Fibroblast of lung (primary cell): Measurements from ENCODE around the gene PDE4D. TPM values are rescaled to one million over a fixed set of nuclear protein-coding genes. Genes with fewer than 3 reads are reported as not detected.

Experiments used
- DNase-seq, 2 donors: peaks; one replicate each; pipeline versions ENCODE4 v3.0.0 to v3.0.0-alpha.2; 2010; ENCODE audit warnings: low read depth in 2 of 2
- H2AFZ ChIP-seq: 2 replicates; pipeline ENCODE4 v1.5.1; 2012; ENCODE audit warnings: low read length, control low read depth, inconsistent platforms
- H3K27ac ChIP-seq: 2 replicates; pipeline ENCODE4 v1.5.1; 2011; ENCODE audit warnings: low read length, control low read depth; ENCODE audit not compliant: insufficient read depth
- H3K27me3 ChIP-seq: 2 replicates; pipeline ENCODE4 v1.5.1; 2011; ENCODE audit warnings: mild to moderate bottlenecking, low read length; ENCODE audit not compliant: control insufficient read depth, insufficient read depth
- H3K36me3 ChIP-seq: 2 replicates; pipeline ENCODE4 v1.5.1; 2011; ENCODE audit warnings: low read length; ENCODE audit not compliant: control insufficient read depth, insufficient read depth
- H3K4me1 ChIP-seq: 2 replicates; pipeline ENCODE4 v1.5.1; 2011; ENCODE audit warnings: low read length; ENCODE audit not compliant: control insufficient read depth, insufficient read depth; ENCODE audit errors: extremely low read depth
- H3K4me2 ChIP-seq: 2 replicates; pipeline ENCODE4 v1.5.1; 2011; ENCODE audit warnings: low read length, control low read depth; ENCODE audit not compliant: insufficient read depth; ENCODE audit errors: extremely low read depth
- H3K4me3 ChIP-seq, 4 experiments: fragments of 200-600 bp in 1 of 4; sonication (generic) in 1 of 4; replicated peaks in 1 of 4; 2 replicates each; pipeline ENCODE4 v1.5.1; 2011 to 2016; ENCODE audit warnings: low read length in 4 of 4, low read depth in 3 of 4, mild to moderate bottlenecking in 3 of 4, control low read depth in 2 of 4, inconsistent platforms in 1 of 4, mixed read lengths in 1 of 4; ENCODE audit not compliant: insufficient read depth in 1 of 4; ENCODE audit errors: control extremely low read depth in 1 of 4
- H3K79me2 ChIP-seq: 2 replicates; pipeline ENCODE4 v1.5.1; 2012; ENCODE audit warnings: mild to moderate bottlenecking, low read length, inconsistent platforms; ENCODE audit not compliant: control insufficient read depth, insufficient read depth
- H3K9ac ChIP-seq: 2 replicates; pipeline ENCODE4 v1.5.1; 2011; ENCODE audit warnings: mild to moderate bottlenecking, low read length, control low read depth; ENCODE audit not compliant: insufficient read depth
- H3K9me3 ChIP-seq: 2 replicates; pipeline ENCODE4 v1.5.1; 2012; ENCODE audit warnings: low read depth, low read length; ENCODE audit not compliant: control insufficient read depth, insufficient read depth
- H4K20me1 ChIP-seq: 2 replicates; pipeline ENCODE4 v1.5.1; 2011; ENCODE audit warnings: low read length; ENCODE audit not compliant: control insufficient read depth, insufficient read depth; ENCODE audit errors: extremely low read depth
- EZH2 ChIP-seq: IDR thresholded peaks from 2 replicates; pipeline ENCODE4 v1.5.1; 2012; ENCODE audit warnings: low read length, control low read depth, mild to moderate bottlenecking; ENCODE audit errors: missing control alignments
- polyA plus RNA-seq, 2 donors: library from polyadenylated mRNA; depleted of rRNA in 1 of 2; stranded (reverse) in 1 of 2; unstranded in 1 of 2; fragments of >200 nt; gene quantifications; 2 replicates each; pipeline ENCODE4 v1.2.1, GENCODE V29; 2011 to 2012; ENCODE audit warnings: missing spikeins in 1 of 2
- total RNA-seq: library from RNA; depleted of rRNA; stranded (reverse); fragments of >200 nt; gene quantifications from 2 replicates; pipeline ENCODE4 v1.2.1, GENCODE V29; 2014
- TF ChIP-seq, protein P1 (sequence below), 2 donors: IDR thresholded peaks in 1 of 2; conservative IDR thresholded peaks in 1 of 2; 1 replicate in 1 of 2; 2 replicates in 1 of 2; pipeline ENCODE4 v1.5.1; 2011 to 2012; ENCODE audit warnings: low read length in 2 of 2, control low read depth in 1 of 2, inconsistent platforms in 1 of 2, low read depth in 1 of 2, mild to moderate bottlenecking in 1 of 2

The PDE4D gene
- total and polyA plus RNA-seq, 2 donors (not counting 1 experiment from before 2014, with no cell fraction given): 2.1 to 8.3 TPM

DNA sequence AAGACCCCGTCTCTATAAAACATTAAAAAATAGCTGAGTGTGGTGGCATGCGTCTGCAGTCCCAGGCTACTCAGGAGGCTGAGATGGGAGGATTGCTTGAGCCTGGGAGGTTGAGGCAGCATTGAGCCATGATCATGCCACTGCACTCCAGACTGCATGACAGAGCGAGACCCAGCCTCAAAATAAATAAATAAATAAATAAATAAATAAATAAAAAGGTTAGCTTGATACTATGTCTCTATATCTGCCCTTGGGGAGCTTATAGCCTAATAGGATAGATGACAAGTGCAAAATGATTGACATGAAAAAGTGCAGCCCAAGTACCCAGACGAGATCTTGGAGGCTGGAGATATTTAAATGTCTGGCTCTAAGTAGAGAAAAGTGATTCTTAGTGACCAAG, 122.6 kb downstream of the PDE4D start:
- H3K4me1 ChIP-seq: peaks cover 6% of the 10 kb centered on the region
- H3K9ac ChIP-seq: no peak overlapping the region
- no peak overlapping the region for H3K27ac ChIP-seq
- no peaks in the 10 kb centered on the region for H3K36me3 ChIP-seq
- no peaks in the 10 kb centered on the region for H3K9me3 ChIP-seq
- TF ChIP-seq, protein P1, sequence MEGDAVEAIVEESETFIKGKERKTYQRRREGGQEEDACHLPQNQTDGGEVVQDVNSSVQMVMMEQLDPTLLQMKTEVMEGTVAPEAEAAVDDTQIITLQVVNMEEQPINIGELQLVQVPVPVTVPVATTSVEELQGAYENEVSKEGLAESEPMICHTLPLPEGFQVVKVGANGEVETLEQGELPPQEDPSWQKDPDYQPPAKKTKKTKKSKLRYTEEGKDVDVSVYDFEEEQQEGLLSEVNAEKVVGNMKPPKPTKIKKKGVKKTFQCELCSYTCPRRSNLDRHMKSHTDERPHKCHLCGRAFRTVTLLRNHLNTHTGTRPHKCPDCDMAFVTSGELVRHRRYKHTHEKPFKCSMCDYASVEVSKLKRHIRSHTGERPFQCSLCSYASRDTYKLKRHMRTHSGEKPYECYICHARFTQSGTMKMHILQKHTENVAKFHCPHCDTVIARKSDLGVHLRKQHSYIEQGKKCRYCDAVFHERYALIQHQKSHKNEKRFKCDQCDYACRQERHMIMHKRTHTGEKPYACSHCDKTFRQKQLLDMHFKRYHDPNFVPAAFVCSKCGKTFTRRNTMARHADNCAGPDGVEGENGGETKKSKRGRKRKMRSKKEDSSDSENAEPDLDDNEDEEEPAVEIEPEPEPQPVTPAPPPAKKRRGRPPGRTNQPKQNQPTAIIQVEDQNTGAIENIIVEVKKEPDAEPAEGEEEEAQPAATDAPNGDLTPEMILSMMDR (conservative IDR thresholded peaks at IDR 0.05 in 1 of 2, IDR thresholded peaks at IDR 0.05 in 1 of 2; ENCODE audit: low read depth in 1 of 2, low read length in 2 of 2): no peak
- no peak for TF ChIP-seq EZH2
- no peak for DNase-seq
- H3K4me3 ChIP-seq: no peak overlapping the region
- H3K79me2 ChIP-seq: no peaks in the 10 kb centered on the region
- no peaks in the 10 kb centered on the region for H4K20me1 ChIP-seq
- no peak overlapping the region for H2AFZ ChIP-seq
- H3K27me3 ChIP-seq: peaks cover 7% of the 10 kb centered on the region
- H3K4me2 ChIP-seq: no peak overlapping the region

DNA sequence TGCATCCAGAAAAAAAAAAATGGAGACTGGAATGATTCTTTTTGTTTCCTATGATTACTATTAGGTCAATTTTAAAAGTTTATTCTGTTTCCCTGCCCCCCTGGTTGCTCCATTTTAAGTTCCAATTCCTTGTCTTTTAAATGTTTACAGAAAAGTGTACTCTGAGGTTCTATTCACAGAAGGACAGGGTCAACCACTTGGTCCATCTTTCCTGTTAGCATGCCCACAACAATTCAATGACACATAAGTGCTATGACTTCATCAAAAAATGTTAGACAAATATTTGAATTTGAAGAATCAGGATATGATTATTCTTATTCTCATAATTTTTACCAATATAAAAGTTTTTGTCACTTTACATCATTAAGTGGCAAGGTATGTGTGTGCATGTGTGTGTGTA, 123.7 kb downstream of the PDE4D start:
- Histone ChIP-seq H3K9me3 (no peaks in the 10 kb centered on the region), H3K27me3 (peaks cover 7% of the 10 kb centered on the region), H3K4me3 (no peak overlapping the region), H3K36me3 (no peaks in the 10 kb centered on the region), H3K79me2 (no peaks in the 10 kb centered on the region), H3K4me1 (peaks cover 6% of the 10 kb centered on the region), H3K27ac (no peak overlapping the region), H3K9ac (no peak overlapping the region), H4K20me1 (no peaks in the 10 kb centered on the region), H2AFZ (no peak overlapping the region), H3K4me2 (no peak overlapping the region)
- TF ChIP-seq, protein P1 (conservative IDR thresholded peaks at IDR 0.05 in 1 of 2, IDR thresholded peaks at IDR 0.05 in 1 of 2; ENCODE audit: low read depth in 1 of 2, low read length in 2 of 2): no peak
- no peak for TF ChIP-seq EZH2
- peak in 1 of 2 donors; percentile 36 for DNase-seq

DNA sequence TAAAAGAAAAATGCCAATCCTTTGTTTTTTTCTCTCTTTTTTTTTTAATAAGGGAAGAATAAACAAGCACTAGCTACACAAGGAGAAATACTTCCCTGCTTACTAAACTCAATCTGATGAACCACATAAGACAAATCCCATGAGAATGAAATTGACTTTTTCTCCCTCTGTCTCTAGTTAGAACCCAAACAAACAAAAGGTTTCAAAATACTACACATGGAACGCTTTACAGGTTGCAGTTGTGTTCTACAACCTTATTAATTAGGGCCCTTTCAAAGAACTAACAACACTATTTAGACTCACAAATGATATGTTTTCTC, 124.5 kb downstream of the PDE4D start:
- no peak for TF ChIP-seq EZH2
- TF ChIP-seq, protein P1 (conservative IDR thresholded peaks at IDR 0.05 in 1 of 2, IDR thresholded peaks at IDR 0.05 in 1 of 2; ENCODE audit: low read depth in 1 of 2, low read length in 2 of 2): no peak
- H3K4me2 ChIP-seq: peak overlapping the region; percentile 93
- no peaks in the 10 kb centered on the region for H4K20me1 ChIP-seq
- peak overlapping the region; percentile 41 to 95 (median 54) for H3K4me3 ChIP-seq
- peak overlapping the region; percentile 79 for H2AFZ ChIP-seq
- H3K9ac ChIP-seq: peak overlapping the region; percentile 16
- peaks cover 6% of the 10 kb centered on the region for H3K4me1 ChIP-seq
- no peaks in the 10 kb centered on the region for H3K79me2 ChIP-seq
- H3K36me3 ChIP-seq: no peaks in the 10 kb centered on the region
- H3K27me3 ChIP-seq: peaks cover 7% of the 10 kb centered on the region
- no peak overlapping the region for H3K27ac ChIP-seq
- H3K9me3 ChIP-seq: no peaks in the 10 kb centered on the region
- DNase-seq: no peak
